Esophagus muscularis mucosa (tissue), 3 donors: ENCODE results near the gene CEP104.

Experiments
- CTCF ChIP-seq, 3 experiments: fragments of 200-600 bp in 2 of 3; fragments of 450-650 bp in 1 of 3; sonication (generic) in 2 of 3; IDR thresholded peaks; one replicate each; pipeline ENCODE4 v1.5.1; 2017 to 2019; ENCODE audit warnings: antibody characterized with exemption in 3 of 3, mild to moderate bottlenecking in 2 of 3, moderate library complexity in 1 of 3
- POLR2A ChIP-seq: fragments of 450-650 bp; IDR thresholded peaks from one replicate; pipeline ENCODE4 v1.6.1; 2017; ENCODE audit warnings: antibody characterized with exemption, moderate library complexity, mild to moderate bottlenecking, low read depth
- POLR2AphosphoS5 ChIP-seq, 2 donors: sonication (generic); formaldehyde crosslinking; IDR thresholded peaks; one replicate each; pipeline ENCODE4 v1.6.1; 2017; ENCODE audit warnings: antibody characterized with exemption in 2 of 2

GRCh38 chr1:3814771-3815561, 42.0 kb downstream of the CEP104 start:
- TF ChIP-seq CTCF (IDR thresholded peaks at IDR 0.05) (no peak), POLR2A (no peak), POLR2AphosphoS5 (IDR thresholded peaks at IDR 0.05) (no peak)
